Activated CD4-positive, alpha-beta T cell treated with anti-CD3 and anti-CD28 coated beads, Interleukin-2, amount 50 U/mL, for 24 hours (primary cell): Measurements from ENCODE around the gene CARMIL1.
"Not testable (repeated sequence)": the region's sequence is repeated elsewhere in the genome, so short reads cannot be mapped to it uniquely, and the experiment has no call there.

Source experiments
- DNase-seq, 2 donors: peaks; one replicate each; pipeline ENCODE4 v3.0.0-alpha.2; 2020; ENCODE audit warnings: low read depth in 1 of 2, low spot score in 1 of 2

The CARMIL1 gene

DNA sequence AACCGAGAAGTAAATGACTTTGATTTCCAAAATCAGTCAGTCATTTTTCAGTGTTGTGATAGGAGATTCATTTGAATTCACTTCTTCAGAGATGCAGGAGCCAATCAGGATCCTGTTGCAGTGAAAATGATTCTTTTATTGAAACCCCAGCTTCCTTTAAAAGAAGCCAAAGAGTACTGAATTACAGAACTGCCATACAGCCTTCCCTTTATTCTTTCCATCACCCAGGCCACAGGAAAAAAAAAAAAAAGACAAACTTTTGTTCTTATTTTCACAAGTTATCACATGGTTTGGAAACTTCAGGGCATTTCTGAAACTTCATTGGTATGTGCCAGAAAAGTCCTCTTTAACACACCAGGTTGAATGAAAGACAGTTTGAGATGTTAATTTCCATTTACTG is 1.8 kb upstream of the CARMIL1 start:
- no peak for DNase-seq

- no peak for DNase-seq
Observed at GRCh38 chr6:25277857-25278256, 1.3 kb upstream of the CARMIL1 start.

GRCh38 chr6:25278261-25278913 is 787 bp upstream of the CARMIL1 start:
- DNase-seq = no peak

DNA sequence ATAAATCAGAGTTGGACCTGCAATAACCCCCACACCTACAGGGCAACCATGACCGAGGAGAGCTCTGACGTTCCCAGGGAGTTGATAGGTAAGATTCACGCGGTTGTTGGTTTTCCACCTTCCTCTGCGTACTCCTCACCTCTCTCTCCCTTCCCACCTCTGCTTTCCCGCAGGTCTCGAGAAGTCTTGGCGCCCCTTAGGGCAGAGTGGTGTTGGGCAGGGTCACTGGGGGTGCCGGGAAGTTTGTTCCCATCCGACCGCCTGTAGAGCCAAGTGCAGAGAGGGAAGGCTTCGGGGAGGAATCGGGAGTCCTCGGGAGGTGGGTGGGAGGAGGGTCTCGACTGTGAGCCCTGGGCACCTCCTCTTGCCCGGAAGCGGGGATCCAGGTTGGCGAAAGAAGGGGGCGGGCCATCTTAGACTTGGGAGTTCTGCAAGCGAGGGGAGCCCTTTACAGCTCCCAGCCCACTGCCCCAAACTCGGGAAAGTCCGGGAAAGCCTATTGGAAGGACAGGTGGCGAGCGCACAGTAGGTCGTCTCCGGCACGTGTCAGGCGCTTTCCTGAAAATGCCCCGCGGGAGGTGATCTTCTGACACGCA is 672 bp downstream of the CARMIL1 start:
- no peak for DNase-seq

DNA sequence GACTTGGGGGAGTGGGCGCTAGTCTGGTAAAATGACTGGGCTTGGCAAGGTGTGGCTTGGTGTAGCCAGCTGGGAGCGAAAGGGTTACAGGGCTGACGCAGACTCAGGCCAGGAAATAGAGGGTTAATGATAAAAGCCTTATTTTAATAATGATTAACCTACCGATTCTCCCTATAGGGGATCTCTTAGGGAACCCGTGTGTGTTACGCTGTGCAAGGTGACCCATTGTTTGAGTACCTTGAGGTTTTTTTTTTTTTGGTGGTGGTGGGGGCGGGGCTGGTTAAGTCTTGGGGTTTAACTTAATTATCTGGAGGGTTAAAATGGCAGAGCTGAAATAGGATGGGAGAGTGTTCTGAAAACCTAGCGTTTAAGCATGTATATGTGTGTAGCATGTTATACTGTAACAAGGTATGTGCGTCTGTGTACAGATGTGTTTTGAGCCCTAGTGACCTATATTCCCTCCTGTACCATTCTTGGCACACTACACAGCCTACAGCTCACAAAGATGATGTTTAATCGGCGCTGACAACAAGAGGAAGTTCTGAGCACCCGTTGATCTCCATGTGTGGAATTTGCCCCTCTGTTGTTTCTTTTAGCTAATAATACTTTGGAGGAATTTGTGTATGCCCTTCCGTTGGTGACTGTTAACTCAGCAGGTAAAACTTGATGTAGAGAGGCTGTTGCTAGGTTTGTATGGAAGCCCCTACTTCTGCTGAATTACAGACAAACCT is 1.3 kb downstream of the CARMIL1 start:
- no peak for DNase-seq

DNA sequence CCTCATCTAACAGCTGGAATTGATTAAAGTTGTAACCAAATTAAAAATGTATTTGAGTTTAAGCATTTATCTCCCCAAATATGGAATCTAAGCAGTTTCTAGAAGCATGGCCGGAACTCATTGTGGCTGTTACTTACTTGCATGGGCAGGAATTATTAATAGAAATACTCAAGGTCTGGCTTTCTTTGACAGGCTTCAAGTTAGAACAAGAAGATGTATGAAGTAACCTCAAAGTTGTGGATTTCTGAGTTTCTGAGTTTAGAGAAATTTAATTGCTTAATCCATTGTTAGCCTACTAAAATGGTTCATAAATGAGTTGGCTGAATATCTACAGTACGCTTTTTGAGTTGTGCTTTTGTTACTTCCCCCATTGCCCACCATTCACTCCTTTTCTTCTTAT is 7.7 kb downstream of the CARMIL1 start:
- DNase-seq = no peak

GRCh38 chr6:25287941-25288340 is 8.8 kb downstream of the CARMIL1 start:
- no peak for DNase-seq

GRCh38 chr6:25288518-25288917 is 9.3 kb downstream of the CARMIL1 start:
- no peak for DNase-seq

- no peak for DNase-seq
Observed at GRCh38 chr6:25290306-25291060, 11.3 kb downstream of the CARMIL1 start.

GRCh38 chr6:25292384-25292783 is 13.2 kb downstream of the CARMIL1 start:
- no peak for DNase-seq

DNA sequence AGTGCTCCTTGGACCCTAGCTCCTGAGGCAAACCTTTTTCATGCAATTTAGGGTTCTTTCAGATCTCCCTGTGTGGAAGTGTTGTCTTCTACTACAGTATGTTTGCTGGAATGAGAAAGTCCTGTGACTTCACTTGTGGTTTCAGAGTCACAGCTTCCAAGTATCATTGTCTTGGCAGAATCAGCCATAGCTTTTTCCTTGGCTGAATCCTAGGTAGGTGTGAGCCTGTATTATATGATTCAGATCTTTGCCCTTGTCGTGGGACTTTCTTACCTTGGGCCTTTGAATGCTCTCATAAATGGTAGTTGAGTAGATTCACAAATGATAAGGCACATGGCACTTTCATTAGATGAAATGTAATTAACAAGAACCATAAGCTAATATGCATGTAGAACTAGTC is 16.5 kb downstream of the CARMIL1 start:
- no peak for DNase-seq

GRCh38 chr6:25296217-25296905 is 17.2 kb downstream of the CARMIL1 start:
- DNase-seq = no peak

- DNase-seq = no peak
Observed at GRCh38 chr6:25297039-25297441, 17.9 kb downstream of the CARMIL1 start.

DNA sequence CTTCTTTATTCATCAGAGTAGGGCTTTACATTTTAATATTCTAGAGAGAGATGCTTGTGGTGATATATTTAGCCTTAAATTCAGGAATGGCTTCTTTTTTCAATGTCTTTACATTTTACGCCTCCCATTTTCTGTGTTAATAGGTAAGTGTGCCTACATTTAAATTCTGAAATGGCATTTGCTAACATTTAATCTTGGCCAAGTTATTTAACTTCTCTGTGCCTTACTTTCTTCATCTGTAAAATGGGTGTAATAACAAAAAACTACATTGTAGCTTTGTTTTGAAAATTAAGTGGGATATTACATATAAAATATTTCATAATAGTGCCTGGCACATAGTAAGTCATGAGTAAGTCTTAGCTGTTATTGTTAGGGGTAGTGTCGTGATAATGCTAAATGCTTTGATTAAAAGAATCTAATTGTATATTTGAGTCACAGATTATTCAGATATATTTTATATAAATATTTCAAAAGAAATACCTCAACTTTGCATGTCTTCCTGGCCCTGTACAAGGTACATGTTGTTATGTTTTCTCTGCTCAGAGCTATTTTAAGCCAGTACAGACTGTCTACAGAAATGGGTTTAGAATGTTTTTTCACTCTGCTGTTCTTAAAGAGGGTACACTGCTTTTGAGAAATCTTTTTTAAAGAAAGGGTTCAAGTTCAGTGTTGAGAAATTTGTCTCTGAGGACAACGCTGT is 18.8 kb downstream of the CARMIL1 start:
- DNase-seq = no peak

GRCh38 chr6:25298523-25298865 is 19.3 kb downstream of the CARMIL1 start:
- not testable (repeated sequence) for DNase-seq

- no peak for DNase-seq
Observed at GRCh38 chr6:25301362-25301761, 22.2 kb downstream of the CARMIL1 start.

DNA sequence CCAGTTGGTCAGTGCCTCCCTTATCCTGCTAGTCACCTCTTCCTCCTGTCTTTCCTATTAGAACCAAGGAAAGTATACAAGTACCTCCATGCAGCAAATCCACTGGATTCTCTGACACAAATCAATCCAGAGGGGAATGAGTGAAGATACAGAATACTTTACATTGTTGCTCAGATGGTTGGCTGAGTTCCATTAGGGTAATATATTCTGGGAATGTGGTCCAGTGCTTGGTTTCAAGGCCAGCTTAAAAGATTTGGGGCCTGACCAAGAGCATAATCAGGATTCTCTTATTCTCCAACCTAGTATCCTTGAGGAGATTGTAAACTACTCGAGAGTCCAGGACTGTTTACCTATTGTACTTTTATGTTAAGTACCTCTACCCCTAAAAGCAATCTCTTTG is 23.0 kb downstream of the CARMIL1 start:
- no peak for DNase-seq

- DNase-seq = no peak
Observed at GRCh38 chr6:25302677-25303128, 23.5 kb downstream of the CARMIL1 start.

DNA sequence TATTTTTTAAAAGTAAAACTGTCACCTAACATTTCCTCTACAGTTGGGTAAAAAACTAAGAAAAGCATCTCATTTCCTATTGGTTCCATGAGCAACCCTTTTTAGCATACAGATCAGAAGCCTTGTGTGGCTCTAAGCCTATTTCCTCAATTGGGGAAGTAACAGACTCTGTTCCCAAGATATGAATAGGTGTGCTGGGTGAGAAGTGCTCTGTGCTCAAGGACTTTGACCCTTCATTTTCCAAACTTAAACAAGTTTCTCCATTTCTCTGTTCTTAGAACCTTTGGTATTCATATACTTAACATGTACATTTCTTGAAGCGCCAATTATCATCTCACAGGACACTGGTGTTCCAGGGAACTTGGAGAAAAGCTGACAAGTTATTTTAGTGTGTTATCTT is 24.1 kb downstream of the CARMIL1 start:
- DNase-seq = no peak

DNA sequence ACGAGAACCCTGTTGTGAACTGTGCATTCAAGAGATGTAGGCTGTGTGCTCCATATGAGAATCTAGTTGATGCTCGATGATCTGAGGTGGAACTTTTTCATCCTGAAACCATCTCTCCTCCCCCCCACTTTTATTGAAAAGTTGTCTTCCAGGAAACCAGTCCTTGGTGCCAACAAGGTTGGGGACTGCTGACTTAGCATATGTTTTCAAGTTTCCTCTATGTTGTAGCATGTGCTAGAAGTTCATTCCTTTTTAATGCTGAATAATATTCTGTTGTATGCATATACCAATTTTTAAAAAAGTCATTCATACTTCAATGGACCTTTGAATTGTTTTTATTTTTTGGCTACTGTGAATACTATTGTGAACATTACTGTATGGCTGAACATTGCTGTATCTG is 27.2 kb downstream of the CARMIL1 start:
- DNase-seq = no peak
